Measurements from ENCODE around the gene CT47C1. TPM values are rescaled to one million over a fixed set of nuclear protein-coding genes. Genes with fewer than 3 reads are reported as not detected.
A peak's percentile ranks its signal among the peaks of the same experiment; 100 is the strongest.

CT47C1 gene
- total and polyA plus RNA-seq, 2 of the 13 experiments (the other 11 are each of a cell fraction or from before 2014, with no cell fraction given): not detected

- TF ChIP-seq ZNF501 (CRISPR knock-in tag; IDR thresholded peaks at IDR 0.05) (no peak), GLI4 (CRISPR knock-in tag; IDR thresholded peaks at IDR 0.05; ENCODE audit: borderline replicate concordance) (no peak), SETDB1 (CRISPR knock-in tag; IDR thresholded peaks at IDR 0.05; ENCODE audit: borderline replicate concordance) (no peak), POLR2A (IDR thresholded peaks at IDR 0.05; ENCODE audit: insufficient read depth in 1 of 2, low read depth in 2 of 2, low read length in 2 of 2) (no peak), EHMT2 (IDR thresholded peaks at IDR 0.05; ENCODE audit: borderline replicate concordance, low read depth, low read length) (no peak), MIXL1 (CRISPR knock-in tag; IDR thresholded peaks at IDR 0.05) (no peak), IKZF4 (CRISPR knock-in tag; IDR thresholded peaks at IDR 0.05; ENCODE audit: borderline replicate concordance, low read depth, not compliant biosample characterization) (no peak), ZNF296 (CRISPR knock-in tag; conservative IDR thresholded peaks at IDR 0.05) (no peak), CSRNP2 (CRISPR knock-in tag; conservative IDR thresholded peaks at IDR 0.05; ENCODE audit: low read depth) (no peak), ERF (CRISPR knock-in tag; IDR thresholded peaks at IDR 0.05) (peak; percentile 44; the same call in 1 of the 2 replicates), MAFF (IDR thresholded peaks at IDR 0.05; ENCODE audit: low read depth, low read length) (no peak), ZKSCAN5 (CRISPR knock-in tag; IDR thresholded peaks at IDR 0.05) (no peak), ZNF451 (CRISPR knock-in tag; IDR thresholded peaks at IDR 0.05) (no peak), BRCA1 (CRISPR knock-in tag; IDR thresholded peaks at IDR 0.05) (no peak), POLR2AphosphoS2 (IDR thresholded peaks at IDR 0.05; ENCODE audit: low read depth, low read length) (no peak), PAXIP1 (CRISPR knock-in tag; conservative IDR thresholded peaks at IDR 0.05) (peak; percentile 37), MTF1 (CRISPR knock-in tag; IDR thresholded peaks at IDR 0.05) (no peak), ZEB1 (IDR thresholded peaks at IDR 0.05; ENCODE audit: insufficient replicate concordance, low read depth) (no peak), ZNF570 (CRISPR knock-in tag; IDR thresholded peaks at IDR 0.05; ENCODE audit: borderline replicate concordance) (no peak), MTA1 (CRISPR knock-in tag; IDR thresholded peaks at IDR 0.05; ENCODE audit: borderline replicate concordance) (no peak), ZNF326 (CRISPR knock-in tag; IDR thresholded peaks at IDR 0.05; ENCODE audit: borderline replicate concordance) (no peak), SMARCC2 (IDR thresholded peaks at IDR 0.05) (no peak), U2AF2 (IDR thresholded peaks at IDR 0.05; ENCODE audit: low read depth, low read length) (no peak), REXO4 (CRISPR knock-in tag; IDR thresholded peaks at IDR 0.05; ENCODE audit: borderline replicate concordance) (no peak), SOX5 (CRISPR knock-in tag; IDR thresholded peaks at IDR 0.05; ENCODE audit: borderline replicate concordance) (no peak)
- TF ChIP-seq, protein P1, sequence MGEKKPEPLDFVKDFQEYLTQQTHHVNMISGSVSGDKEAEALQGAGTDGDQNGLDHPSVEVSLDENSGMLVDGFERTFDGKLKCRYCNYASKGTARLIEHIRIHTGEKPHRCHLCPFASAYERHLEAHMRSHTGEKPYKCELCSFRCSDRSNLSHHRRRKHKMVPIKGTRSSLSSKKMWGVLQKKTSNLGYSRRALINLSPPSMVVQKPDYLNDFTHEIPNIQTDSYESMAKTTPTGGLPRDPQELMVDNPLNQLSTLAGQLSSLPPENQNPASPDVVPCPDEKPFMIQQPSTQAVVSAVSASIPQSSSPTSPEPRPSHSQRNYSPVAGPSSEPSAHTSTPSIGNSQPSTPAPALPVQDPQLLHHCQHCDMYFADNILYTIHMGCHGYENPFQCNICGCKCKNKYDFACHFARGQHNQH (CRISPR knock-in tag; IDR thresholded peaks at IDR 0.05): no peak
- TF ChIP-seq, protein P2, sequence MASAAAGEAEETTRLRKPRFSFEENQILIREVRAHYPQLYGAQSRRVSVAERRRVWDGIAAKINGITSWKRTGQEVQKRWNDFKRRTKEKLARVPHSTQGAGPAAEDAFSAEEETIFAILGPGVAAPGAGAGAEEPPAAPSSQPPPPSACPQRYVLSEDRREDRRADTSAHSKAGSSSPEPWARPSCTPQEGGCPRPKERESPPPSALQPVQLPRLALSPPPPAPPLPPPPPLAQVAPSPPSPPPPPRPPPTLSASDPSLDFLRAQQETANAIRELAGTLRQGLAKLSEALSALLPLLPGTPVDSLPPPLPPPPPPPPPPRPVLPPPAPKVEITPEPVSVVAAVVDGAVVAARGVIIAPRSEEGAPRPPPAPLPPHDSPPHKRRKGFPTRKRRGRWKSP (CRISPR knock-in tag; IDR thresholded peaks at IDR 0.05): no peak
Observed at GRCh38 chrX:119041175-119041574, 31.6 kb upstream of the CT47C1 start (continued).

All from HepG2 (cell line).